DOHH2 (cell line): ENCODE measurements around the gene OR9I1.

Experiments used
- H3F3A ChIP-seq: fragments of 200-600 bp; sonication (generic), shearing (Covaris generic); 2 replicates; pipeline ENCODE4 v1.6.0; 2016; ENCODE audit warnings: antibody characterized with exemption, mild to moderate bottlenecking; ENCODE audit not compliant: control insufficient read depth, insufficient read depth
- H3K27ac ChIP-seq: fragments of 200-600 bp; sonication (generic); 2 replicates; pipeline ENCODE4 v1.5.1; 2014; ENCODE audit warnings: low read depth, mild to moderate bottlenecking, low read length, moderate library complexity
- H3K27me3 ChIP-seq: fragments of 200-600 bp; sonication (generic); 2 replicates; pipeline ENCODE4 v1.6.1; 2014; ENCODE audit warnings: mild to moderate bottlenecking, low read length, mixed read lengths; ENCODE audit not compliant: control insufficient read depth
- H3K36me3 ChIP-seq: fragments of 200-600 bp; sonication (generic); 2 replicates; pipeline ENCODE4 v1.6.1; 2014; ENCODE audit warnings: mild to moderate bottlenecking, low read length, moderate library complexity, mixed read lengths; ENCODE audit not compliant: control insufficient read depth
- H3K4me1 ChIP-seq: fragments of 200-600 bp; sonication (generic); 2 replicates; pipeline ENCODE4 v1.6.1; 2014; ENCODE audit warnings: mild to moderate bottlenecking, low read length, mixed read lengths; ENCODE audit not compliant: control insufficient read depth
- H3K4me2 ChIP-seq: fragments of 200-600 bp; sonication (generic); 2 replicates; pipeline ENCODE4 v1.6.0; 2014; ENCODE audit warnings: mild to moderate bottlenecking, low read length, moderate library complexity
- H3K4me3 ChIP-seq: fragments of 200-600 bp; sonication (generic); 2 replicates; pipeline ENCODE4 v1.5.1; 2014; ENCODE audit warnings: mild to moderate bottlenecking, low read length, mixed read lengths
- H3K79me2 ChIP-seq: fragments of 200-600 bp; sonication (generic); 2 replicates; pipeline ENCODE4 v1.6.1; 2014; ENCODE audit warnings: mild to moderate bottlenecking, low read length, mixed read lengths; ENCODE audit not compliant: control insufficient read depth
- H3K9me2 ChIP-seq: fragments of 200-600 bp; sonication (generic); replicated peaks from 2 replicates; pipeline ENCODE4 v1.6.1; 2014; ENCODE audit warnings: mild to moderate bottlenecking, low read length, mixed read lengths; ENCODE audit not compliant: control insufficient read depth
- H3K9me3 ChIP-seq: fragments of 200-600 bp; sonication (generic); 2 replicates; pipeline ENCODE4 v1.6.1; 2014; ENCODE audit warnings: antibody characterized with exemption, low read length, mixed read lengths; ENCODE audit not compliant: control insufficient read depth, insufficient read depth
- H4K20me1 ChIP-seq: fragments of 200-600 bp; sonication (generic); 2 replicates; pipeline ENCODE4 v1.6.0; 2014; ENCODE audit warnings: low read depth, mild to moderate bottlenecking, antibody characterized with exemption, low read length, moderate library complexity; ENCODE audit not compliant: control insufficient read depth, insufficient read depth
- CTCF ChIP-seq: fragments of 200-600 bp; sonication (generic); IDR thresholded peaks from one replicate; pipeline ENCODE4 v1.5.1; 2014; ENCODE audit warnings: antibody characterized with exemption, mild to moderate bottlenecking, low read depth, low read length; ENCODE audit not compliant: poor library complexity, severe bottlenecking
- EZH2phosphoT487 ChIP-seq: fragments of 200-600 bp; sonication (generic); IDR thresholded peaks from 2 replicates; pipeline ENCODE4 v1.6.1; 2017; ENCODE audit warnings: borderline replicate concordance, mild to moderate bottlenecking, antibody characterized with exemption, low read length, moderate library complexity, mixed read lengths

The OR9I1 gene

GRCh38 chr11:58121096-58121495 is 4.2 kb downstream of the OR9I1 start:
- Histone ChIP-seq H3K27ac (no peak overlapping the region), H3K4me2 (no peak overlapping the region), H3K27me3 (no peaks in the 10 kb centered on the region), H4K20me1 (no peaks in the 10 kb centered on the region), H3K9me2 (no peaks in the 10 kb centered on the region), H3K9me3 (no peaks in the 10 kb centered on the region), H3K79me2 (no peaks in the 10 kb centered on the region), H3K4me1 (no peaks in the 10 kb centered on the region), H3F3A (no peaks in the 10 kb centered on the region), H3K4me3 (no peak overlapping the region), H3K36me3 (no peaks in the 10 kb centered on the region)
- TF ChIP-seq EZH2phosphoT487, result no peak
- TF ChIP-seq CTCF, result no peak

GRCh38 chr11:58097437-58097836 is 27.9 kb downstream of the OR9I1 start:
- no peaks in the 10 kb centered on the region for H3K36me3 ChIP-seq
- no peaks in the 10 kb centered on the region for H3K4me1 ChIP-seq
- no peak for TF ChIP-seq EZH2phosphoT487
- no peak for TF ChIP-seq CTCF
- H4K20me1 ChIP-seq, result no peaks in the 10 kb centered on the region
- no peaks in the 10 kb centered on the region for H3K27me3 ChIP-seq
- no peak overlapping the region for H3K4me3 ChIP-seq
- H3K4me2 ChIP-seq, result no peak overlapping the region
- H3F3A ChIP-seq, result no peaks in the 10 kb centered on the region
- no peak overlapping the region for H3K27ac ChIP-seq
- H3K79me2 ChIP-seq, result no peaks in the 10 kb centered on the region
- no peaks in the 10 kb centered on the region for H3K9me3 ChIP-seq
- H3K9me2 ChIP-seq, result no peaks in the 10 kb centered on the region; the same call in 1 of the 2 replicates

GRCh38 chr11:58086528-58086927 is 38.8 kb downstream of the OR9I1 start:
- H3K9me3 ChIP-seq, result no peaks in the 10 kb centered on the region
- H3K4me2 ChIP-seq, result no peak overlapping the region
- H3K36me3 ChIP-seq, result no peaks in the 10 kb centered on the region
- H3K79me2 ChIP-seq, result no peaks in the 10 kb centered on the region
- no peak overlapping the region for H3K4me3 ChIP-seq
- no peak for TF ChIP-seq CTCF
- TF ChIP-seq EZH2phosphoT487, result no peak
- H3F3A ChIP-seq, result no peaks in the 10 kb centered on the region
- no peak overlapping the region for H3K27ac ChIP-seq
- H3K4me1 ChIP-seq, result no peaks in the 10 kb centered on the region
- no peaks in the 10 kb centered on the region for H3K27me3 ChIP-seq
- no peaks in the 10 kb centered on the region for H4K20me1 ChIP-seq
- H3K9me2 ChIP-seq, result no peaks in the 10 kb centered on the region

GRCh38 chr11:58075781-58076180 is 49.5 kb downstream of the OR9I1 start:
- no peak for TF ChIP-seq CTCF
- no peak for TF ChIP-seq EZH2phosphoT487
- H3K27me3 ChIP-seq, result no peaks in the 10 kb centered on the region
- no peak overlapping the region for H3K27ac ChIP-seq
- H3K4me1 ChIP-seq, result no peaks in the 10 kb centered on the region
- no peaks in the 10 kb centered on the region for H3K79me2 ChIP-seq
- no peaks in the 10 kb centered on the region for H3K9me2 ChIP-seq
- H3K9me3 ChIP-seq, result no peaks in the 10 kb centered on the region; the same call in 1 of the 2 replicates
- H3F3A ChIP-seq, result no peaks in the 10 kb centered on the region
- H3K36me3 ChIP-seq, result no peaks in the 10 kb centered on the region
- H3K4me2 ChIP-seq, result no peak overlapping the region
- H3K4me3 ChIP-seq, result no peak overlapping the region
- no peaks in the 10 kb centered on the region for H4K20me1 ChIP-seq
